Measurements from ENCODE around the gene ABCC6. TPM values are rescaled to one million over a fixed set of nuclear protein-coding genes. Genes with fewer than 3 reads are reported as not detected.
"Not testable (repeated sequence)": the region's sequence is repeated elsewhere in the genome, so short reads cannot be mapped to it uniquely, and the experiment has no call there.

The ABCC6 gene
- polyA plus RNA-seq, 2 donors = 0.08 to 0.31 TPM

GRCh38 chr16:16158082-16158658 lies 65.1 kb downstream of the ABCC6 start:
- no peak overlapping the region for H3K27ac ChIP-seq (ENCODE audit: low read depth in 2 of 2, low read length in 1 of 2)
- H3K36me3 ChIP-seq (ENCODE audit: control insufficient read depth in 2 of 2, insufficient read depth in 2 of 2, low read length in 1 of 2) = no peaks in the 10 kb centered on the region
- no peak overlapping the region for H3K4me3 ChIP-seq (ENCODE audit: low read depth in 1 of 2, low read length in 2 of 2)
- peaks cover 0 to 11% of the 10 kb centered on the region in 2 donors for H3K9me3 ChIP-seq (ENCODE audit: control insufficient read depth in 2 of 2, insufficient read depth in 1 of 2, low read depth in 1 of 2, low read length in 1 of 2)
- no peaks in the 10 kb centered on the region for H3K27me3 ChIP-seq (ENCODE audit: control insufficient read depth in 1 of 2, insufficient read depth in 2 of 2, low read length in 2 of 2)
- no peaks in the 10 kb centered on the region for H3K4me1 ChIP-seq (ENCODE audit: control insufficient read depth in 2 of 2, insufficient read depth in 2 of 2, low read length in 1 of 2)
- WGBS, 2 donors = 85 to 98% methylated on average over 4 of the region's 4 CpGs

- H3K36me3 ChIP-seq (ENCODE audit: control insufficient read depth in 2 of 2, insufficient read depth in 2 of 2, low read length in 1 of 2) = no peaks in the 10 kb centered on the region
- WGBS, 2 donors = 90 to 100% methylated on average over 1 of the region's 1 CpG
Measured at GRCh38 chr16:16157166-16157565, 66.1 kb downstream of the ABCC6 start.

GRCh38 chr16:16155234-16155633 lies 68.1 kb downstream of the ABCC6 start:
- Histone ChIP-seq H3K4me1 (ENCODE audit: control insufficient read depth in 2 of 2, insufficient read depth in 2 of 2, low read length in 1 of 2) (peaks cover 0 to 3% of the 10 kb centered on the region in 2 donors), H3K27me3 (ENCODE audit: control insufficient read depth in 1 of 2, insufficient read depth in 2 of 2, low read length in 2 of 2) (no peaks in the 10 kb centered on the region), H3K27ac (ENCODE audit: low read depth in 2 of 2, low read length in 1 of 2) (no peak overlapping the region), H3K9me3 (ENCODE audit: control insufficient read depth in 2 of 2, insufficient read depth in 1 of 2, low read depth in 1 of 2, low read length in 1 of 2) (peaks cover 0 to 11% of the 10 kb centered on the region in 2 donors), H3K4me3 (ENCODE audit: low read depth in 1 of 2, low read length in 2 of 2) (no peak overlapping the region), H3K36me3 (ENCODE audit: control insufficient read depth in 2 of 2, insufficient read depth in 2 of 2, low read length in 1 of 2) (no peaks in the 10 kb centered on the region)
- 87 to 93% methylated on average over 3 of the region's 3 CpGs for WGBS, 2 donors

More at GRCh38 chr16:16157166-16157565, 66.1 kb downstream of the ABCC6 start:
- H3K27ac ChIP-seq (ENCODE audit: low read depth in 2 of 2, low read length in 1 of 2) = no peak overlapping the region
- no peak overlapping the region for H3K4me3 ChIP-seq (ENCODE audit: low read depth in 1 of 2, low read length in 2 of 2)
- H3K4me1 ChIP-seq (ENCODE audit: control insufficient read depth in 2 of 2, insufficient read depth in 2 of 2, low read length in 1 of 2) = no peaks in the 10 kb centered on the region
- no peaks in the 10 kb centered on the region for H3K27me3 ChIP-seq (ENCODE audit: control insufficient read depth in 1 of 2, insufficient read depth in 2 of 2, low read length in 2 of 2)
- peaks cover 0 to 11% of the 10 kb centered on the region in 2 donors for H3K9me3 ChIP-seq (ENCODE audit: control insufficient read depth in 2 of 2, insufficient read depth in 1 of 2, low read depth in 1 of 2, low read length in 1 of 2)

- Histone ChIP-seq H3K9me3 (ENCODE audit: control insufficient read depth in 2 of 2, insufficient read depth in 1 of 2, low read depth in 1 of 2, low read length in 1 of 2) (peaks cover 0 to 5% of the 10 kb centered on the region in 2 donors), H3K27ac (ENCODE audit: low read depth in 2 of 2, low read length in 1 of 2) (no peak overlapping the region), H3K27me3 (ENCODE audit: control insufficient read depth in 1 of 2, insufficient read depth in 2 of 2, low read length in 2 of 2) (no peaks in the 10 kb centered on the region), H3K36me3 (ENCODE audit: control insufficient read depth in 2 of 2, insufficient read depth in 2 of 2, low read length in 1 of 2) (no peaks in the 10 kb centered on the region), H3K4me3 (ENCODE audit: low read depth in 1 of 2, low read length in 2 of 2) (no peak overlapping the region), H3K4me1 (ENCODE audit: control insufficient read depth in 2 of 2, insufficient read depth in 2 of 2, low read length in 1 of 2) (peaks cover 5 to 8% of the 10 kb centered on the region in 2 donors)
- WGBS, 2 donors = 85 to 92% methylated on average over 17 to 18 of the region's 18 CpGs
Measured at GRCh38 chr16:16154281-16154951, 68.9 kb downstream of the ABCC6 start.

GRCh38 chr16:16153000-16153399 lies 70.3 kb downstream of the ABCC6 start:
- H3K4me1 ChIP-seq (ENCODE audit: control insufficient read depth in 2 of 2, insufficient read depth in 2 of 2, low read length in 1 of 2); H3K27me3 ChIP-seq (ENCODE audit: control insufficient read depth in 1 of 2, insufficient read depth in 2 of 2, low read length in 2 of 2); H3K36me3 ChIP-seq (ENCODE audit: control insufficient read depth in 2 of 2, insufficient read depth in 2 of 2, low read length in 1 of 2); H3K4me3 ChIP-seq (ENCODE audit: low read depth in 1 of 2, low read length in 2 of 2); H3K9me3 ChIP-seq (ENCODE audit: control insufficient read depth in 2 of 2, insufficient read depth in 1 of 2, low read depth in 1 of 2, low read length in 1 of 2); H3K27ac ChIP-seq (ENCODE audit: low read depth in 2 of 2, low read length in 1 of 2): not testable (repeated sequence)
- WGBS, 2 donors = 90% methylated on average over 12 of the region's 12 CpGs

- H3K27me3 ChIP-seq (ENCODE audit: control insufficient read depth in 1 of 2, insufficient read depth in 2 of 2, low read length in 2 of 2) = no peaks in the 10 kb centered on the region
- WGBS, 2 donors = 68 to 82% methylated on average over 8 of the region's 8 CpGs
- peaks cover 8 to 11% of the 10 kb centered on the region in 2 donors for H3K4me1 ChIP-seq (ENCODE audit: control insufficient read depth in 2 of 2, insufficient read depth in 2 of 2, low read length in 1 of 2)
- no peak overlapping the region for H3K27ac ChIP-seq (ENCODE audit: low read depth in 2 of 2, low read length in 1 of 2)
- no peaks in the 10 kb centered on the region for H3K9me3 ChIP-seq (ENCODE audit: control insufficient read depth in 2 of 2, insufficient read depth in 1 of 2, low read depth in 1 of 2, low read length in 1 of 2)
- H3K36me3 ChIP-seq (ENCODE audit: control insufficient read depth in 2 of 2, insufficient read depth in 2 of 2, low read length in 1 of 2) = no peaks in the 10 kb centered on the region
- H3K4me3 ChIP-seq (ENCODE audit: low read depth in 1 of 2, low read length in 2 of 2) = no peak overlapping the region
Measured at GRCh38 chr16:16151315-16151714, 72.0 kb downstream of the ABCC6 start.

GRCh38 chr16:16150878-16151152 lies 72.5 kb downstream of the ABCC6 start:
- Histone ChIP-seq H3K36me3 (ENCODE audit: control insufficient read depth in 2 of 2, insufficient read depth in 2 of 2, low read length in 1 of 2) (peaks cover 0 to 3% of the 10 kb centered on the region in 2 donors), H3K4me1 (ENCODE audit: control insufficient read depth in 2 of 2, insufficient read depth in 2 of 2, low read length in 1 of 2) (peaks cover 9 to 14% of the 10 kb centered on the region in 2 donors), H3K27me3 (ENCODE audit: control insufficient read depth in 1 of 2, insufficient read depth in 2 of 2, low read length in 2 of 2) (no peaks in the 10 kb centered on the region), H3K27ac (ENCODE audit: low read depth in 2 of 2, low read length in 1 of 2) (peak overlapping the region in 1 of 2 donors; percentile 34), H3K4me3 (ENCODE audit: low read depth in 1 of 2, low read length in 2 of 2) (no peak overlapping the region), H3K9me3 (ENCODE audit: control insufficient read depth in 2 of 2, insufficient read depth in 1 of 2, low read depth in 1 of 2, low read length in 1 of 2) (no peaks in the 10 kb centered on the region)
- WGBS, 2 donors = 79 to 90% methylated on average over 4 of the region's 4 CpGs

GRCh38 chr16:16150117-16150877 lies 73.0 kb downstream of the ABCC6 start:
- H3K27ac ChIP-seq (ENCODE audit: low read depth in 2 of 2, low read length in 1 of 2) = peak overlapping the region; percentile 23 to 73

GRCh38 chr16:16149710-16150116 lies 73.6 kb downstream of the ABCC6 start:
- Histone ChIP-seq H3K4me1 (ENCODE audit: control insufficient read depth in 2 of 2, insufficient read depth in 2 of 2, low read length in 1 of 2) (peaks cover 9 to 14% of the 10 kb centered on the region in 2 donors), H3K27me3 (ENCODE audit: control insufficient read depth in 1 of 2, insufficient read depth in 2 of 2, low read length in 2 of 2) (no peaks in the 10 kb centered on the region), H3K36me3 (ENCODE audit: control insufficient read depth in 2 of 2, insufficient read depth in 2 of 2, low read length in 1 of 2) (peaks cover 0 to 7% of the 10 kb centered on the region in 2 donors), H3K9me3 (ENCODE audit: control insufficient read depth in 2 of 2, insufficient read depth in 1 of 2, low read depth in 1 of 2, low read length in 1 of 2) (no peaks in the 10 kb centered on the region), H3K4me3 (ENCODE audit: low read depth in 1 of 2, low read length in 2 of 2) (no peak overlapping the region), H3K27ac (ENCODE audit: low read depth in 2 of 2, low read length in 1 of 2) (peak overlapping the region; percentile 23 to 73)
- WGBS, 2 donors = 74 to 81% methylated on average over 10 of the region's 10 CpGs

More at GRCh38 chr16:16150117-16150877, 73.0 kb downstream of the ABCC6 start:
- Histone ChIP-seq H3K4me1 (ENCODE audit: control insufficient read depth in 2 of 2, insufficient read depth in 2 of 2, low read length in 1 of 2) (peaks cover 9 to 14% of the 10 kb centered on the region in 2 donors), H3K27me3 (ENCODE audit: control insufficient read depth in 1 of 2, insufficient read depth in 2 of 2, low read length in 2 of 2) (no peaks in the 10 kb centered on the region), H3K4me3 (ENCODE audit: low read depth in 1 of 2, low read length in 2 of 2) (no peak overlapping the region), H3K36me3 (ENCODE audit: control insufficient read depth in 2 of 2, insufficient read depth in 2 of 2, low read length in 1 of 2) (peaks cover 0 to 6% of the 10 kb centered on the region in 2 donors), H3K9me3 (ENCODE audit: control insufficient read depth in 2 of 2, insufficient read depth in 1 of 2, low read depth in 1 of 2, low read length in 1 of 2) (no peaks in the 10 kb centered on the region)
- WGBS, 2 donors = 41 to 50% methylated on average over 28 of the region's 28 CpGs
